ENCODE results near the gene MYL6. TPM values are rescaled to one million over a fixed set of nuclear protein-coding genes. Genes with fewer than 3 reads are reported as not detected.

Gene MYL6
- total RNA-seq, 1 donor from 2014 or later, result 1,233 TPM

DNA sequence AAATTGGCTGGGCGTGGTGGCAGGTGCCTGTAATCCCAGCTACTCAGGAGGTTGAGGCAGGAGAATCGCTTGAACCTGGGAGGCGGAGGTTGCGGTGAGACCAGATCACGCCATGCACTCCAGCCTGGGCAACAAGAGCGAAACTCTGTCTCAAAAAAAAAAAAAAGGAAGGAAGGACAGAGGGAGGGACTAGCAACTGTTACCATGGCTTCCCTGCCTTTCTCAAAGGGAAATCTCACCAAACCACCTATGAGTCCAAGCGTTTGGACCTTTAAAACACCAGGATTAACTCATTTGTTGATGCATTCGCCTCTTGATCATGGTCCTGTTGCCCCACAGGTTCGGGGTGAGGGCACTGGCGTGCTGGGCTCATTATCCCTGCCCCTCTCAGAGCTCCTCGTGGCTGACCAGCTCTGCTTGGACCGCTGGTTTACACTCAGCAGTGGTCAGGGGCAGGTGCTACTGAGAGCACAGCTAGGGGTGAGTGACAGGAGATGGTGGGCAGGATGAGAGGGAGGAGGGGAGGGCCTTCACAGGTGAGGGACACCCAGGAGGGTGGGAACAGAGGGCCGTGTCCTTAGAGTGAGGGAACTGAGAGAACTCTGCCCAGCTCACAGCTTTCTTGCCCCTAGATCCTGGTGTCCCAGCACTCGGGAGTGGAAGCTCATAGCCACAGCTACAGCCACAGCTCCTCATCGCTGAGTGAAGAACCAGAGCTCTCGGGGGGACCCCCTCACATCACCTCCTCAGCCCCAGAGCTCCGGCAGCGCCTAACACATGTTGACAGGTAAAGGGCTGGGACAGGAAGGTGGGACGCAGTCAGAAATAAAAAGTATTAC, 16.0 kb upstream of the MYL6 start:
- H3F3A ChIP-seq (ENCODE audit: low read depth), result peaks cover 19% of the 10 kb centered on the region
- H3K79me2 ChIP-seq (ENCODE audit: low read depth), result no peaks in the 10 kb centered on the region
- H3K4me3 Mint-ChIP-seq, result no peak overlapping the region
- no peak overlapping the region for H3K4me3 ChIP-seq
- H3K27me3 ChIP-seq, result no peaks in the 10 kb centered on the region
- H2AFZ ChIP-seq (replicated peaks), result no peak overlapping the region
- no peak for TF ChIP-seq EZH2phosphoT487 (IDR thresholded peaks at IDR 0.05)
- no peak for TF ChIP-seq CTCF (IDR thresholded peaks at IDR 0.05)
- no peak for TF ChIP-seq EZH2 (IDR thresholded peaks at IDR 0.05)
- peaks cover 8% of the 10 kb centered on the region for H3K36me3 ChIP-seq
- no peaks in the 10 kb centered on the region for H4K20me1 ChIP-seq (ENCODE audit: low read depth)
- H3K27ac Mint-ChIP-seq, result no peak overlapping the region
- no peak for DNase-seq (ENCODE audit: low spot score)
- H3K9me3 Mint-ChIP-seq, result no peaks in the 10 kb centered on the region
- no peak overlapping the region for H3K4me2 ChIP-seq
- H3K4me1 Mint-ChIP-seq, result no peaks in the 10 kb centered on the region
- H3K9me3 ChIP-seq (ENCODE audit: low read depth), result no peaks in the 10 kb centered on the region
- no peaks in the 10 kb centered on the region for H3K4me1 ChIP-seq
- H3K36me3 Mint-ChIP-seq, result peaks cover 47% of the 10 kb centered on the region
- peaks cover 11% of the 10 kb centered on the region for H3K27me3 Mint-ChIP-seq (ENCODE audit: insufficient read depth, low read depth)
- H3K27ac ChIP-seq, result no peak overlapping the region
- no peak overlapping the region for H3K9ac ChIP-seq

- peaks cover 19% of the 10 kb centered on the region for H3F3A ChIP-seq (ENCODE audit: low read depth)
- H3K27me3 ChIP-seq, result no peaks in the 10 kb centered on the region
- no peak overlapping the region for H3K4me3 Mint-ChIP-seq
- H3K79me2 ChIP-seq (ENCODE audit: low read depth), result no peaks in the 10 kb centered on the region
- H2AFZ ChIP-seq (replicated peaks), result no peak overlapping the region
- no peaks in the 10 kb centered on the region for H4K20me1 ChIP-seq (ENCODE audit: low read depth)
- no peak overlapping the region for H3K4me3 ChIP-seq
- H3K9ac ChIP-seq, result no peak overlapping the region
- DNase-seq (ENCODE audit: low spot score), result no peak
- peaks cover 8% of the 10 kb centered on the region for H3K36me3 ChIP-seq
- peak overlapping the region; percentile 52 for H3K27ac Mint-ChIP-seq
- no peaks in the 10 kb centered on the region for H3K9me3 ChIP-seq (ENCODE audit: low read depth)
- no peak overlapping the region for H3K4me2 ChIP-seq
- peaks cover 41% of the 10 kb centered on the region for H3K36me3 Mint-ChIP-seq
- H3K27ac ChIP-seq, result no peak overlapping the region
- H3K4me1 ChIP-seq, result no peaks in the 10 kb centered on the region
- H3K27me3 Mint-ChIP-seq (ENCODE audit: insufficient read depth, low read depth), result peaks cover 11% of the 10 kb centered on the region
- no peak for TF ChIP-seq EZH2phosphoT487 (IDR thresholded peaks at IDR 0.05)
- no peak for TF ChIP-seq CTCF (IDR thresholded peaks at IDR 0.05)
- no peak for TF ChIP-seq EZH2 (IDR thresholded peaks at IDR 0.05)
- H3K4me1 Mint-ChIP-seq, result no peaks in the 10 kb centered on the region
- H3K9me3 Mint-ChIP-seq, result no peaks in the 10 kb centered on the region
These were observed 14.9 kb upstream of the MYL6 start for GRCh38 chr12:56143217-56143616.

DNA sequence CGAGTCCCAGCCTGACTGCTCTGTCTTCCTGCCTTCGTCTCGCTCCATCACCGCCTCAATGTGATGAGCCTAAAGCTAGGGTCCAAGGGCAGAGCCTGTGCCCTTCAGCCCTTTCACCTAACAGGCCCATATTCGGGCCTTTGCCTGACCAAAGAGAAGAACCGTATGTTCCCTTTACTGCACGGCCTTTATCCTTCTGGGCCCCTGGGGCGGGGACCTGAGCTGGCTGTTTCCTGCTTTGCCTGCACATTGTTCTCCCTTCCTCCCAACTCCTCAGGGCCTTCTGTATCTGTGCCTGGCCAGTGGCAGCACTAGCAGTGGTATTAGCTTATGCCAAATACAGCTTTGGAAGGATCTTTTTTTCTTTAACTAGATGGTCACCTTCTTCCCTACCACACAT, 14.3 kb upstream of the MYL6 start:
- Histone ChIP-seq H3K27ac (no peak overlapping the region), H4K20me1 (ENCODE audit: low read depth) (no peaks in the 10 kb centered on the region), H3K36me3 (peaks cover 8% of the 10 kb centered on the region), H3K4me1 (no peaks in the 10 kb centered on the region), H3K27me3 (no peaks in the 10 kb centered on the region), H3K9ac (no peak overlapping the region), H3F3A (ENCODE audit: low read depth) (peaks cover 19% of the 10 kb centered on the region), H3K4me2 (no peak overlapping the region), H3K4me3 (no peak overlapping the region), H3K79me2 (ENCODE audit: low read depth) (no peaks in the 10 kb centered on the region), H3K9me3 (ENCODE audit: low read depth) (no peaks in the 10 kb centered on the region), H2AFZ (replicated peaks) (no peak overlapping the region)
- H3K9me3 Mint-ChIP-seq, result no peaks in the 10 kb centered on the region
- H3K4me1 Mint-ChIP-seq, result no peaks in the 10 kb centered on the region
- H3K27ac Mint-ChIP-seq, result no peak overlapping the region
- peaks cover 34% of the 10 kb centered on the region for H3K36me3 Mint-ChIP-seq
- H3K27me3 Mint-ChIP-seq (ENCODE audit: insufficient read depth, low read depth), result peaks cover 6% of the 10 kb centered on the region
- H3K4me3 Mint-ChIP-seq, result no peak overlapping the region
- TF ChIP-seq CTCF (IDR thresholded peaks at IDR 0.05), result no peak
- no peak for DNase-seq (ENCODE audit: low spot score)

Measured in neural progenitor cell (in vitro differentiated cells).